HCT116 (cell line): ENCODE results near the gene TP53TG5. TPM values are rescaled to one million over a fixed set of nuclear protein-coding genes. Genes with fewer than 3 reads are reported as not detected.

Experiments used
- ATAC-seq: fragments of 200-7000 bp; cut with Tn5 transposase; 2 replicates; pipeline ENCODE4 v1.9.1; 2020; ENCODE audit warnings: mild to moderate bottlenecking, moderate library complexity
- BruUV-seq: library from RNA; stranded (reverse); fragments of 400-500 nt; replicated peaks from 2 replicates; lab custom pipeline; 2021; lab: Mats Ljungman, UMichigan
- CTCF ChIA-PET: fragments of 300-600 bp; sonication (Branson Sonifier 250); formaldehyde crosslinking; loops from one replicate; lab custom pipeline; 2021; ENCODE audit warnings: antibody characterized with exemption; lab: Charles Lee
- POLR2A ChIA-PET: fragments of 300-600, 350-600 bp; sonication (Branson Sonifier 250); formaldehyde crosslinking; loops from one replicate; lab custom pipeline; 2021; ENCODE audit warnings: antibody characterized with exemption; lab: Charles Lee
- RAD21 ChIA-PET, 2 experiments: fragments of 300-600 bp; sonication (Branson Sonifier 250); formaldehyde crosslinking; loops; one replicate each; lab custom pipeline; 2023; ENCODE audit warnings: low total read pairs in 2 of 2; ENCODE audit not compliant: uncharacterized antibody in 2 of 2, unreplicated experiment in 2 of 2, low non-redundant PET in 1 of 2; lab: Charles Lee
- DNase-seq: peaks from one replicate; pipeline ENCODE4 v3.0.0-alpha.2; 2010; ENCODE audit warnings: low read depth, low spot score
- H2AFZ ChIP-seq: fragments of 200-600 bp; shearing (Covaris generic), sonication (generic); 2 replicates; pipeline ENCODE4 v1.6.1; 2017; ENCODE audit warnings: low read depth, mixed run types, mixed read lengths, antibody characterized with exemption, low read length; ENCODE audit not compliant: poor library complexity, severe bottlenecking
- H3K27ac ChIP-seq: 2 replicates; pipeline ENCODE4 v1.5.1; 2012; ENCODE audit warnings: low read depth, low read length
- H3K27me3 ChIP-seq: fragments of 200-600 bp; sonication (generic); 2 replicates; pipeline ENCODE4 v1.6.1; 2016; ENCODE audit warnings: mixed run types, low read length, mixed read lengths; ENCODE audit not compliant: insufficient read depth
- H3K36me3 ChIP-seq, 2 experiments: fragments of 200-500 bp in 1 of 2; fragments of 200-600 bp in 1 of 2; sonication (Bioruptor generic) in 1 of 2; sonication (generic) in 1 of 2; 2 replicates each; pipeline versions ENCODE4 v1.5.1 to v1.6.1; 2014 to 2016; ENCODE audit warnings: low read length in 2 of 2, inconsistent platforms in 1 of 2, mixed read lengths in 1 of 2, mixed run types in 1 of 2; ENCODE audit not compliant: insufficient read depth in 2 of 2, control insufficient read depth in 1 of 2
- H3K4me1 ChIP-seq, 2 experiments: fragments of 200-600 bp in 1 of 2; sonication (generic) in 1 of 2; 2 replicates each; pipeline versions ENCODE4 v1.5.1 to v1.6.1; 2012 to 2017; ENCODE audit warnings: low read length in 2 of 2, inconsistent platforms in 1 of 2, mild to moderate bottlenecking in 1 of 2, mixed read lengths in 1 of 2, mixed run types in 1 of 2, moderate library complexity in 1 of 2; ENCODE audit not compliant: insufficient read depth in 2 of 2, control insufficient read depth in 1 of 2
- H3K4me2 ChIP-seq: fragments of 200-600 bp; sonication (generic); 2 replicates; pipeline ENCODE4 v1.6.1; 2017; ENCODE audit warnings: mixed run types, low read length, mixed read lengths
- H3K4me3 ChIP-seq, 2 experiments: fragments of 200-600 bp in 1 of 2; sonication (generic) in 1 of 2; replicated peaks in 1 of 2; 2 replicates each; pipeline ENCODE4 v1.5.1; 2011 to 2016; ENCODE audit warnings: low read length in 2 of 2, control low read depth in 1 of 2, low read depth in 1 of 2, mild to moderate bottlenecking in 1 of 2, mixed read lengths in 1 of 2, mixed run types in 1 of 2
- H3K79me2 ChIP-seq: fragments of 200-600 bp; sonication (generic); 2 replicates; pipeline ENCODE4 v1.6.1; 2017; ENCODE audit warnings: mild to moderate bottlenecking, mixed run types, low read length, moderate library complexity, mixed read lengths; ENCODE audit not compliant: insufficient read depth
- H3K9ac ChIP-seq: fragments of 200-600 bp; sonication (generic); 2 replicates; pipeline ENCODE4 v1.6.1; 2016; ENCODE audit warnings: low read length, mixed read lengths
- H3K9me2 ChIP-seq: fragments of 200-600 bp; sonication (generic), shearing (Covaris generic); 2 replicates; pipeline ENCODE4 v1.6.1; 2017; ENCODE audit warnings: mixed run types, mild to moderate bottlenecking, moderate library complexity; ENCODE audit not compliant: insufficient read depth
- H3K9me3 ChIP-seq, 2 experiments: fragments of 200-500 bp in 1 of 2; fragments of 200-600 bp in 1 of 2; sonication (Bioruptor generic) in 1 of 2; sonication (generic) in 1 of 2; 2 replicates each; pipeline ENCODE4 v1.6.1; 2014 to 2017; ENCODE audit warnings: low read length in 2 of 2, mixed read lengths in 2 of 2, inconsistent platforms in 1 of 2, low read depth in 1 of 2, mild to moderate bottlenecking in 1 of 2, mixed run types in 1 of 2, moderate library complexity in 1 of 2; ENCODE audit not compliant: control insufficient read depth in 1 of 2, insufficient read depth in 1 of 2
- H4K20me1 ChIP-seq: fragments of 200-600 bp; sonication (generic), shearing (Covaris generic); 2 replicates; pipeline ENCODE4 v1.6.1; 2017; ENCODE audit warnings: mixed run types, mild to moderate bottlenecking, moderate library complexity; ENCODE audit not compliant: insufficient read depth
- EGR1 ChIP-seq: IDR thresholded peaks from 2 replicates; pipeline ENCODE4 v1.6.1; 2012; ENCODE audit warnings: low read depth
- EZH2phosphoT487 ChIP-seq: fragments of 200-600 bp; IDR thresholded peaks from 2 replicates; pipeline ENCODE4 v1.6.1; 2018; ENCODE audit warnings: antibody characterized with exemption, borderline replicate concordance
- JUND ChIP-seq: IDR thresholded peaks from 2 replicates; pipeline ENCODE4 v1.6.1; 2012
- POLR2AphosphoS5 ChIP-seq: IDR thresholded peaks from 2 replicates; pipeline ENCODE4 v1.6.1; 2011; ENCODE audit warnings: mild to moderate bottlenecking, low read depth, low read length, moderate library complexity
- intact Hi-C: fragments of 100-400 bp; cut with micrococcal nuclease; formaldehyde crosslinking; loops from 2 replicates; pipeline ENCODE4 v1.10.0; 2022
- total RNA-seq: library from RNA; stranded (reverse); gene quantifications from one replicate; pipeline ENCODE4 v1.2.1, GENCODE V29; 2021; ENCODE audit not compliant: unreplicated experiment

TP53TG5 gene
- total RNA-seq, 1 experiment from 2014 or later: 0.76 TPM

GRCh38 chr20:45337367-45338120 lies 40.6 kb downstream of the TP53TG5 start:
- ChIA-PET POLR2A (interaction anchor here (0.6 to 3.8 kb wide), 5 partner anchors 9 to 84 kb away, joined by 3 to 24 read pairs (median 8); partner anchors contain the start of gene SYS1), RAD21 (interaction anchor here (1.0 to 1.5 kb wide), 2 partner anchors 9 to 11 kb away, joined by 3 read pairs; no protein-coding TSS in a partner anchor), CTCF (interaction anchor here (1.1 to 1.8 kb wide), 3 partner anchors 15 to 108 kb away, joined by 3 to 4 read pairs (median 3); no protein-coding TSS in a partner anchor)
- TF ChIP-seq EGR1: no peak
- TF ChIP-seq POLR2AphosphoS5: peak; percentile 39; the same call in 1 of the 2 replicates
- Histone ChIP-seq H3K9ac (peak overlapping the region; percentile 80), H4K20me1 (0 out of 2 replicates have a peak, but pooled peaks cover 3% of the 10 kb centered on the region), H3K4me2 (peak overlapping the region; percentile 91), H3K79me2 (peaks cover 81% of the 10 kb centered on the region), H3K4me3 (peak overlapping the region; percentile 2 to 45), H3K4me1 (peaks cover 62 to 73% of the 10 kb centered on the region in 2 experiments), H3K9me2 (no peaks in the 10 kb centered on the region), H2AFZ (no peak overlapping the region), H3K27me3 (no peaks in the 10 kb centered on the region), H3K9me3 (no peaks in the 10 kb centered on the region), H3K27ac (peak overlapping the region; percentile 84), H3K36me3 (peaks cover 8 to 31% of the 10 kb centered on the region in 2 experiments; a peak in 3 of 4 replicates)
- BruUV-seq: no TSS peak
- DNase-seq (no peak), ATAC-seq (peak; percentile 60)
- intact Hi-C loops: no loop called here

- ChIA-PET RAD21 (interaction anchor here (1.0 to 1.5 kb wide), 2 partner anchors 10 to 11 kb away, joined by 3 read pairs; no protein-coding TSS in a partner anchor), POLR2A (interaction anchor here (0.7 to 3.8 kb wide), 5 partner anchors 10 to 113 kb away, joined by 3 to 24 read pairs (median 8); partner anchors contain the start of gene SYS1), CTCF (interaction anchor here (0.6 to 1.8 kb wide), 4 partner anchors 14 to 108 kb away, joined by 3 to 4 read pairs (median 3); no protein-coding TSS in a partner anchor)
- peak; percentile 80 for ATAC-seq
- Histone ChIP-seq H3K4me2 (peak overlapping the region; percentile 91), H2AFZ (no peak overlapping the region), H3K27me3 (no peaks in the 10 kb centered on the region), H3K36me3 (peaks cover 10 to 33% of the 10 kb centered on the region in 2 experiments), H3K4me1 (peaks cover 57 to 65% of the 10 kb centered on the region in 2 experiments), H3K9me2 (no peaks in the 10 kb centered on the region), H3K9ac (peak overlapping the region; percentile 80), H3K27ac (peak overlapping the region; percentile 84), H4K20me1 (0 out of 2 replicates have a peak, but pooled peaks cover 3% of the 10 kb centered on the region), H3K79me2 (peaks cover 73% of the 10 kb centered on the region), H3K9me3 (no peaks in the 10 kb centered on the region), H3K4me3 (peak overlapping the region; percentile 6 to 45)
- no peak for DNase-seq
- intact Hi-C loops: no loop called here
- TF ChIP-seq POLR2AphosphoS5 (peak; percentile 47; the same call in 1 of the 2 replicates), EZH2phosphoT487 (no peak), JUND (no peak)
- BruUV-seq: no TSS peak
Observed at GRCh38 chr20:45336530-45337366, 41.4 kb downstream of the TP53TG5 start.
